ELF-1 (cell line): ENCODE results near the gene GPC5.

ENCODE experiments used
- DNase-seq: peaks from one replicate; pipeline ENCODE4 v3.0.0-alpha.2; 2016; ENCODE audit warnings: low read depth, low spot score

Gene GPC5

DNA sequence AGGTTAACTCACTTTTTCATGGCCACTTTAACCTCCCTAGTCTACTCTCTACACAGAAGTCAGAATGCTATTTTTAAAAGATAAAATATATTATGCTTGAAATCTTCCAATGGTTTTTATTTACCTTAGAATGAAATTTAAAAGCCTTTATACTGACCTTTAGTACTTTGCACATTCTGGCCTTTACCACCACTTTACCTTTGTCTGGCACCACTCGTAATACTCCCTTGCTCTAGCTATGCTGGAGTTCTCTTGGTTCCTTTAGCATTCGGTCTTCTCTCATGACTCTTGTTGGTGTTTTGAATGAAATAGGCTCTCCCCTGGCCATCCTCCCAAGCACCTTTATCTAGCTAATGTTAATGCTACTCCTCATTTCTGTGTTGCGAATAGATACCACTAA, 310.8 kb downstream of the GPC5 start:
- no peak for DNase-seq

DNA sequence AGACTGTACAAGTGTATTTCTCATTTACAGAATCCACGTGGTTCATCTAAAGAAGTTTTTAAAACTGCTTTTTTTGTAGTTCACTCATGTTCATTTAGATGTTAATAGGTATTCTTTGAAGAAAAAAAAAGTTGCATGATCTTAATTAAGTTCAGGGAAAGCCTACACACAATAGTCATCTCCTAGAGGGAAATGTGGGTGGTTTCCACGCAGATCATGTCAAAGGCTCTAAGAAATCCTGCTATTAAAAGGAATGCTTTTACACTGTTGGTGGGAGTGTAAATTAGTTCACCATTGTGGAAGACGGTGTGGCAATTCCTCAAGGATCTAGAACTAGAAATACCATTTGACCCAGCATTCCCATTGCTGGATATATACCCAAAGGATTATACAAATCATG, 312.3 kb downstream of the GPC5 start:
- DNase-seq = no peak

DNA sequence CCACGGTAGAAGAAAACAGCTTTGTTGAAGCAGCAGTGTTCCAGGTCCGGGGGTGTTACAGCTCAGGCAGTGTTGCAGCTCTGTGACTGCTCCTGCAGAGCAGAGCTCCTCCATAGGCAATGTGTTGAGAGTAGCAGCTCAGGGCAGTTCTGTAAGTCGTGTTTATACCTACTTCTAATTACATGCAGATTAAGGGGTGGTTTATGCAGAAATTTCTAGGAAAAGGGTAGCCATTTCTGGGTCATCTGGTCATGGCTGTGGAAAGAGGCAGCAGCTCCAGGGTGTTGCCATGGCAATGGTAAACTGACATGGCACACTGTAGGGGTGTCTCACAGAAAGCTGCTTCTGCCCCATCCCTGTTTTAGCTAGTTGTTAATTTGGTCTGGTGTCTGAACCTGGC, 316.4 kb downstream of the GPC5 start:
- DNase-seq = no peak

DNA sequence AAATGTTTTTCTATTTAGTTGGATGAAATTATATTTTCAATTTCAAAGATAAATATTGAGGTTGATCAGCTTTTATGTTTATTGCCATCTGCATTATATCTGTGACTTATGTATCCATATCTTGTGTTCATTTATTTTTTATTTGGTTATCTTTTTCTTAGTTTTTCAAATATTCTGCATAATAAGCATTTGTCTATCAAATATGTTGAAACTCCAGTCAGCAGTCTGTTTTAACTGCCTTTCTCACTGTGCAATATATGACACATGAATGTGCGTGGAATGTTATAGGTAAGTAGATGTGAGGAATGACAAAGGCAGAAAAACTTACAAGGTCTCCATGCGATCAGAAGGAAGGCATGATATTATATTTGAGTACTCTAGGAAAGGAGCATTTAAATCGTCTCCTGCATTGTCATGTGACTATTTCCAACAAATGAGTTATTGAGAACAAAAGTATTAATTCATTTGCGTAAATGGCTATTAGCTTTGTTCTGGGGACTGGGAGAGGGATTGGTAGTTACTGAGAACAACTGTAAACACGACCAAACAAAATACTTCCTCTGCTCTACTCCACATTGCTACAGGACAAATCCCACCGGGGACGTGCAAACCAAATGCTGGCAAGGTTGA, 318.1 kb downstream of the GPC5 start:
- DNase-seq = no peak

DNA sequence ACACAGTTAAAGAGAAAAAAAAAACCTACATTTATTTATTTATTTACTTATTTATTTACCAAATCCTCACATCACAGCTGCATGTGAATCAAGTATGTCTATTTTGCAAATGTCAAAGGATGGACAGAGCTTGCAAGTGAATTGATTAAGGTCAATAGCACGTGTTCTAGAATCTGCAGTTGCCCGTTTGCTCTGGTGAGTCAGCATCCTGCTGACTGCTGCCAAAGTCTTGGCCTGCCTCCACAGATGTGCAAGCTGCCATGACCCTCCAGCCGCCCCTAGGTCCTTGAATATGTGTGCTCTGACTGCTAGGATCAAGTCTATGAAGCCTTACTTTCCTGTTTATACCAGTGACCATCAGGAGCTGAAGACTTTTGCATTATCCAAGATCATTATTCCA, 320.6 kb downstream of the GPC5 start:
- DNase-seq = no peak

DNA sequence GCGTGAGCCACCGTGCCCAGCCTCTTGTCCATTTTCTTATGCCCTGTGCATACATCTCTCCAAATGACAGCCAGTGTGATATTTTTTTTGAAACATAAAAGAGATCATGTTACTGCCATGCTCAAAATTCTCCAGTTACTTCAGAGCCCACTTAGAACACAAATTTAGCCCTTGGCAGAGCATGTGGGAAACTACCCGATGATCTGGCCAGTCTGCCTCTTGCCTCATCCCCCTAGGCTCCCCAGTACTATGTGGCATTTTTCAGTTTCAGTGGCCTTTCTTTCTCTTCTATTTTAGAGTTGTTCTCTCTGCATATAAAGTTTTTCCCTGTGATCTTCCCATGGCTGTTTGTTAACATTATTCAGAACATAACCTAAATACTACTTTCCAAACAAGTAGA, 323.0 kb downstream of the GPC5 start:
- no peak for DNase-seq

DNA sequence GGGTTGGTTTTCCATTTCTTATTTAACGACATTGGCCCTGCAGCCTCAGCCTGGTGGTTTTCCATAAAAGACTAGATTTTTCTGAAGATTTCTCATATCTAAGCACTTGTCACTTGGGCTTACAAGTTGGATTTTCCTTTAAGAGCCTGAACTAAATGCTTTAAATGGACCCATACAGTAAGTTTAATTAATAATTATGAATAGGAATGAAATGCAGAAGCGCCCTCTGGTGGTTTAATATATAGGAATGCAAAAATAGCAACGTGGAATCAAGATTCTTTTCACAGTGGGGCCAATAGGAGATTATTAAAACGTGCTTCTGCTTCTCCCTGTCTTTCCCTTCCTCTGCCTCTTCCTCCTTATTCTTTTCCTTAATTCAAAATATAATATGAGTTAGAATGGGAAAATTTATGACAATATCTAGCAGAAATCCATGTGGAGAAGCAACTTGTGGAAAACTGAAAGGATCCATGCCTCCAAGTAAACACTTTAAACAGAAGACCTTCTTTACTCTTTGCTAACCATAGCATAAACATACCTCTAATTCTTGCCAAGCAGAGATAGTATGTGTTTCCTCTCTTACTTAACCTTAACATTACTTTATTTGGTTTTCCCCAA, 324.0 kb downstream of the GPC5 start:
- DNase-seq = no peak

DNA sequence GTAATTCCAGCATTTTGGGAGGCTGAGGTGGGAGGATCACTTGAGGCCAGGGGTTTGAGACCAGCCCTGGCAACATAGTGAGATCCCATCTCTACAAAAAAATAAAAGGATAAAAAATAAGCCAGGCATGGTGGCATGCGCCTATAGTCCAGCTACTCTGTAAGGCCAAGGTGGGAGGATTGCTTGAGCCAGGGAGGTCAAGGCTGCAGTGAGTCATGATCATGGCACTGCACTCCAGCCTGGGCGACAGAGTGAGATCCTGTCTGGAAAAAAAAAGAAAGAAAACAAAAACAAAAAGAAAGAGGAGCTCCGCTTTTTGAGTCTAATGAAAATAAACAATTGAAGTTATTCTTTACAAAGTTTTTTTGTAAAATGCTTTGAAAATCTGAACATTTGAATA, 326.2 kb downstream of the GPC5 start:
- no peak for DNase-seq

DNA sequence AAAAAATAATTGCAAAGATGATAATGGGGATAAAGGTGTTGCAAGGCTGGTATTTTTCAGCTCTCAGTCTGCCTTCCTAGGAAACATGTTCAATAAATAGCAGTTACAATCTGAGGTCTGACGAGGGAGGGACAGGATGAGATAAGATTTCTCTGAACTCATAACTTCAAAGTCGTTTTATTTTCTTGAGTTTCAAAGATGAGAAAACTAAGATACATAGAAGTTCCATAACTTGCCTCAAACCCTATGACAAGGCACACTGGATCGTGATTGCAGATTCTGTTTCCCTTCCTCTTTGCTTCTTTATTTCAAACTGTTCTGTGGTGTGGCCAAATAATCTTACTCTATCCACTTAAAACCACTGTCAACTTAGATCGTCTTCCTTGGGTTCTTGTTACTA, 327.2 kb downstream of the GPC5 start:
- DNase-seq = no peak

DNA sequence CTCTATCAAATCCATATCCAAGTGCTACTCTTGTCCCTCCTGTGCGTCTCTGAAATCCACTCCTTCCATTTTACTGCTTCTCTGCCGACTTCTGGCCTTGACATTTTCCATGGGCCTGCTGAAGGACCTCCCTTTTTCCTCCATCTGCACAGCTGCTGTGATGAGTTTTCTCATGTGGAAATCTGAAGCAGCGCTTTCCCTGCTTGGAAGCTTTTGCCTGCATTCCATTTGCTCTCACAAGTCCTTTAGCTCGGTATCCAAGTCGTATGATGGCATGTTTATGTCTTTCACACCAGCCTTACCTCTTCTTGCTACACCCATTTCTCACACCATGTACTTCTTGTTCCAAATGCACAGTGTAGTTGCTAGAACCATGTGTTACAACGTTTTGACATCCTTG, 328.2 kb downstream of the GPC5 start:
- no peak for DNase-seq

DNA sequence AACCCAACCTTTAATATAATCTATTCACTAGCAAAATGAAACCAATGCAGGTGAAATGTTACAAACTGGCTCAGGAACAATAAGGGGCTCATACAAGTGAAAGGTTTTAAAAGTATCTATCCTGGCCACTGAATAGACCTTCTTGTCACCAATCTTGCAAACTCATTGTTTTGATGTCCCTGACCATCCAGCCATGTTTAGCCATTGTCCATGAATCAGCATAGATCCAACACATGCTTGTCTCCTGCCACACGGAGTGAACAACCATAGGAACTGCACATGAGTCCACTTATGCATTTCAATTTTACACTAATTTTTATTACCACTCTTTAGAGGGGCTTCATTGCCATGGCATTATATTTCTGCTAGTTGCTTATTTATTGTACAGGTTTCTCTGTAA, 331.4 kb downstream of the GPC5 start:
- DNase-seq = no peak

DNA sequence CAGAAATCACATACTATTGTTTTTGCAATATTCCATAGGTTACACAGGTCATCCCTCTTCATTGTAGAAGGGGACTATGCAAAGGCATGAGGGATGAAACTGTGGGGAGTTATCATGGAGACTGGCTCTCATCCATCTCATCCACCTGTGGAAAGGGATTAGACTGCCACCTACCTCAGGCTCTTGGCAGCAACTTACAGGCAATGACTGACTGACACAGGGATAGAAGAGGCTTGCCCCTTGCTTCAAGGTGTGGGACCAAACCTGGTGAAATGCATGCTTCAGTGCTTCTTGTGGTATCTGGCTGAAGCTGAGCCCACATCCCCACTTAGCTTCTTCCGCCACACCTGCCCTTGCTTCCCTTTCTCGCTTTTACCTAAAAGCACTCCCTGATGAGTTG, 341.3 kb downstream of the GPC5 start:
- DNase-seq = no peak

DNA sequence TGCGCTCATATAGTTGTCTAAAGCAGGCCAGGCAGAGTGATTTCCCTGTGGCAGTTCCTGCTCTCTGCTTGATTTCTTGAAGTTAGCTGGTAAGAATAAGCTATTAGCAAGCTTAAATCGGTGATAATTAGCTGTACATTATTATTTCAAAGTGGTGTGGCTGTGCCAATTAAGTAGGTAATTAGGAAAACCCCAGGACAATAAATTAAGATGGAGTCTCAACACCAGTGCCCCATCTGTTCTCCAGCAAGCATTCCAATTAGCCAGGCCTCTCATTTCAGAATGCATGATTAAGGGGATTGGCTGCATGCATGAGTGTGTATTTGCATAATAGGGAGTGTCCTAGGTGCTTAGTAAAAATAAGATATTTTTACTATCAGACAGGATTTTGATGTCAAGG, 342.3 kb downstream of the GPC5 start:
- DNase-seq = no peak

DNA sequence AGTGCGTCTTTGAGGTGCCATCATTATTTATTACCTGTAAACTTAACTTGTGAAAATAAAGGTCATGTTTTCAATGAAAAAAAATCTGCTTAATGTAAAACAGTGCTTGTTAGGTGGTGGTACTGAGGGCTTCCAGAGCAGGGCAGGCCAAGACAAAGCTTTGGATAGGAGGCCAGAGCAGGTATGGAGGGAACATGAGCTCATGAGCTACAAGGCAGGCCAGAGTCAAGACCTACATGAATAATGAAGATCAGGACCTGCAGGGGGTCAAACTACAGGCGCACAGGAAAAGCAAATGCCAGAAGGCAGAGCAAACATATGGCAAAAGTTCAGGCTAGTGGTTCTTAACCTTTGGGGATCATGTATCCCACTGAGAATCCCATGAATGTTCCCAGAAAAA, 343.5 kb downstream of the GPC5 start:
- no peak for DNase-seq

DNA sequence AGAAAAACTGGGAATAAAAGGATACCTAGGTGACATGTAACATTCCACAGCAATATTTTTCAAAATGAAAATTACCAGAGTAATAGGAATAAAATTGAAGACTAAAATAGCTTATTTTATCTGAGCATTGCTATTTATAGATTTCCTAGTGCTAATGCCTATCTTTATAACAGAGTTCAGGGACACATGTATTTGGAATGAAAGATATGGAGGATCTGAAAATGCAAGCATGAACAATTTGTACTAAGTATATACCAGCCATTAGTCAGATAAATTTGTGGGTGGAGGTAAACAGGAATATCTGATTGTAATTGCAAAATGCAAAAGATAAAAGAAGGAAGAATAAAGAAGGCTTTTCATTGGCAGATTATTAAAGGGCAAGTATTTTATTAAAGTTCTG, 345.9 kb downstream of the GPC5 start:
- no peak for DNase-seq

DNA sequence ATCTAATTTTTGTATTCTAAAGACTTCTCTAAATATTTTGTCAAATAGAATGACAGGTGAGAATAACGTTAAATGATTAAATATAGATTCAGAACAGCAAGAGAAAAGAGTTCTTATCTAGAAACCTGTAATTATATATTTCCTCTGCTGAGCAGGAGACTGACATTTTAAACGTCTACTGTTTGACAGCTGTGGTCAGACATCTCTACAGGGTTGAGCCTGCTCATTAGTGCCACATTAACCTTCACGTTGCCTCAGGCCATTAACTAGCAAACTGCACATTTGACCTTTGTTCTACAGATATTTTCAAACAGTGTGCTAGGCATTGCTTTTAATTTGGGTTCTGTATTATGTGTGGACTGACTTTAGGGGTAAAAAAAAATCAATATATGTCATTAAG, 347.5 kb downstream of the GPC5 start:
- DNase-seq = no peak

DNA sequence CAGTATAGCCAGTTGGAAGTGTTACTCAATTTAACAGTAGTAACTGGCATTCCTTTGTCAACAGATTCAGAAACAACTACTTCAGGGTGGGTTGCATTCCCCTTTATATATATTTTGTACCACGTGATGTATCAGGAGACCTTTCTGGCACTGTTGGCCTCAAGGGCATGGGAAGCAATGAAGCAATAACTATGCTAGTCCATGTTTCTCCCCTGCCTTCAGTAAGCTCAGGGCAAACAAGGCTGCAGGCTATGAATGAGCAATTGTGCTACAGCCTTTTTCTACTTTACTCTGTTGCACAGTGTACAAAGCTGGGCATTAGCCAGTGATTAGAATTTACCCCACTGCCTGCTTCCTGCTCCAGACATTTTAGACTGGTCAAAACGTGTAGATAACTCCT, 348.8 kb downstream of the GPC5 start:
- DNase-seq = no peak

DNA sequence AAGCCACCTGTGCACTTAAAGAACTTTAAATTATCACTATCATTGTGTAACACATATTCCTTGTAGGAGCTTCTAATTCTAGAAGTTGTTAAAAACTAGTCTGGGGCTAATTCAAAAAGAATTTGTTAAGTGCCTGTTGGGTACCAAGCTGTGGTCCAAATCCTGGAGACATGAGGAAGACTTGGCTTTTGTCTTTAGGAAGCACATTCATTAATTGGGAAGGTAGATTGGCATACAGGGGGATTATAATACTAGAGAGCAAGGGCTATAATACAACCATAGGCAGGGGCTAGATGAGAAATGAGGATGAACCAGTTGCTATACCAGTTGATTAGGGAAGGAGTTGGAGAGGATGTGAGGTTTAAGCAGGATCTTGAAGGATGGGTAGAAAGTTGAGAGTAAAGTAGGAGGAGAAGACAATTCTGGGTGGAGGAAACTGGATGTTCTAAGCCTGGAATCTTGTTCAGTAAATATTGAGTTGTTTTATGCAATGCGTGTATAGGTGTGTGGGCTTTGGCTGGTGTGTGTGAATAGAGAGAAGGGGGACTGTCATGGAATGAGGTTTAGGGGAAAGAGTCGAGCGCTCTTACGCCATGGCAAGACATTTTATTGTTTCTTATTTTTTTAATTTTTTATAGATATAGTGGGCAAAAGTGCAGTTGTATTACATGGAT, 350.1 kb downstream of the GPC5 start:
- DNase-seq = no peak

DNA sequence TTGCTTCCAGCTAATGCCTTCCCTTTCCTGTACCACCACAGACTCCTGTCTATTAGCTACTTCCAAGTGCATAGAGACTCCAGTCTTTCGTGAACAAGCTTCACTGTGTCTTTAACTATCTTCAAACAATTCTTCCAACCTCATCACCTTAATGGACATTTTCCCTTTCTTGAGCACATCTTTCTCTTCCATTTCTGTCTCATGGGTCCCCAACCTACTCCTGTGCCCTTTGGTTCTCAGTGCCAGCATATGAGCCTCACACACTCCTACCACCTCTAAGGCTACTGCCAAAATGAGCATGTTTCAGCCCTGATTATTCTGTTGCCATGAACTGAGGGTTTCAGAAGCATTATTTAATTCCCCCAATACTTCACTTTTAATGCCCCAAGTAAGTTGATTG, 360.3 kb downstream of the GPC5 start:
- DNase-seq = no peak

DNA sequence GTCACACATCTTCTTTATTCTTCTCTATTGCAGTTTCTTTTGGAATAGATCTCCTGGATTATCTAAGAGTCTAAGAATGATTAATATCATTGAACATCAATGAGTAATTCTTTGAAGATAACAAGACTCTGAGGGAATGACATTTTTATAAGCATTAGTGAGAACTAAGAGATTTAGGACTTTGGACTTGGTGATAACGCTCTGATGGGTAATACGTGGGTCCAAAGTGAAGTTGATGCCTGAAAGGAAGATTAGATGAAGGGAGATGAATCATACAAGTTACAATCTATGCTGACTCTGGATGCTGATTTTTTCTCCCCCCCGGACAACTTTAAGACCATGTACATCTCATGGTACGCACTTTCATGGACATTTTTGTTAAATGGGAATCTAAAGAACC, 364.5 kb downstream of the GPC5 start:
- DNase-seq = no peak

DNA sequence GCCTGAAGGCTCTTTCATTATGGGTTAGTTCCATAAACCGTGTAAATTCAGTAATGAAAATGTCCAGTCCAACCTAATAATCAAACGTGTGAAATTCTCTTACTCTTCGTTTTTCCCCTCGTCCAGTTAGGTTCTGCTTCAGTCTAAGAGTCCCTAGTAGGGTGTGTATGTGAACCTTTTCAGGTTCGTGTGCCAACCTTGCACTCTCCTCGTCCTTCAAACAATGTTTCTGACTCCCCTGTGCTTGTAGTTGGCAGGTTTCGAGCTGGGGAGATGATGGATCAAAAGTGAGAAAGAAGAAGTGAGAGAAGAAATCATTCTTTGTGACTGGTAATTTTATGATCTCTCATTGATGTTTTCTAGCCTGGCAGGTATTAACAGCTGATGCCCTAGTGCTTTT, 366.1 kb downstream of the GPC5 start:
- no peak for DNase-seq

DNA sequence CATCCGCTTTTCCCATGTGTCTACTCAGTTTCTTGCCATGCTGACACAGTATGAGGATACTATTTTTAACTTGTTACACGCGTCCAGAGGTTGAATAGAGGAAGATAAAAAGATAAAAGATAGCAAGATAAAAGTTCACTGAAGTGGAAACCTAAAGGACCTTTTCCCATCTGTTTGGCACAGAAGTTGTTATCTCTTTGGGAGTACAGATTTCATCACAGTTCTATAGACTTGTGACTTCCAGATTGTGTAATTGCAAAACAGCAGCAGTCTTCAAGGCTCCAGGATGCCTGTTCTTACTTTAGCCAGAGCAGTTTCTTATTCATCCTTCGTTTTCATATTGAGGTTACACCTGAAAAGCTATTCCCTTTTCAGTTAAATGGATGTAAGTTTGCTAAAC, 369.2 kb downstream of the GPC5 start:
- DNase-seq = no peak

DNA sequence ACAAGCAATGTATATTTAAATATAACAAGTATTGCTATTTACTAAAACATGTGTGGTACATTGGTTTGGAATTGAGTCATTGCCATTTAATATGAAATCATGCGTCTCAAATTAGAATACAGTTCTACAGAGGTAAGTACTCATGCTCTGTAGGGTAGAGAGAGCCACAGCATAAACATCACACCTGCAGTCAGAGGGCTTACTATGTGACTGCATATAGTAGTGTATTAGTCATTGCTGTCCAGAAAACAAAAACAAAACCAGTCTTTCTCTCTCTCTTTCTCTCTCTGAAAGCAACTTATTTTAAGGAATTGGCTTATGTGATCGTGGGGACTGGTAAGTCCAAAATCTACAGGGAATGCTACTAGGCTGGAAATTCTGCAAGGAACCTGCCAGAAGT, 370.3 kb downstream of the GPC5 start:
- no peak for DNase-seq

DNA sequence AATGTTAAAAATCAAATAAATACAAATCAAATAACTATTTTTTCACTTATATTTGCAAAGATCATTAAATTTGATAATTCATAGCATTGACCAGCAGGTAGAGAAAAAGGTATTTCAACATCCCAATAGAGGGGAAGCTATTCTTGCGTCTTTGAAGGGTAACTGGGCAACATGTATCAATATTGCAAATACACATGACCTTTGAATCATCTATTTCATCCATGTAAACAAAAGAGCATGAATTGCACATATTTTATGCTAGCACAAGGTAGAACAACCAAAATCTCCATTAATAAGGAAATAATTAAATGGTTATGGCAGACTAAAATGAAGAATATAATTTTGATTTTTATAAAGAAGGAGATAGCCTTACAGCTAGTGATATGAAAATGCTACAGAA, 372.8 kb downstream of the GPC5 start:
- no peak for DNase-seq
